Measurements from ENCODE around the gene CTIF.

DNA sequence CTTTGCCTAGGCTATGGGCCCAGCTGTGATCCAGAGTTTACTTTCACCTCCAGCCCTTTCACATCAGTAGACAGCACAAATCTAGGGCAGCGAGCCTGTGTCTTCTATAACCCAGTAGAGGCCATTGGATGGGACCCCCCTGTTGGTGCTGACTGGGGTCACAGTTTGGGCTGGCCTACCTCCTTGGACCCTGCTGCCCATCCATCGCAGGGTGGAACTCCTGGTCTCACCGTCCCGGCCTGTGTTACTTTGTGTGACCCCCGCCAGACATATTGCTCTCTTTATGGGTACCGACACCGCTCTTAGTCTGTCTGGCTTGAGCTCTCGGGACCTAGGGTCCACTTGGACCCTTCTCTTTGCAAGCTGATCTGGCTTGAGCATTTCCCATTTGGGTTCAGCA, 157.4 kb downstream of the CTIF start:
- TF ChIP-seq TAF1 (IDR thresholded peaks at IDR 0.05; ENCODE audit: borderline replicate concordance, low read depth, low read length), result no peak
- no peak for TF ChIP-seq RFX5 (IDR thresholded peaks at IDR 0.05; ENCODE audit: low read length)
- TF ChIP-seq RAD21 (IDR thresholded peaks at IDR 0.05; ENCODE audit: low read length), result no peak
- no peak for TF ChIP-seq CTCF (IDR thresholded peaks at IDR 0.05)
- TF ChIP-seq EZH2phosphoT487 (IDR thresholded peaks at IDR 0.05; ENCODE audit: borderline replicate concordance, low read depth), result no peak
- no peak for TF ChIP-seq RCOR1 (IDR thresholded peaks at IDR 0.05; ENCODE audit: low read length)
- TF ChIP-seq IRF3 (IDR thresholded peaks at IDR 0.05; ENCODE audit: low read depth, low read length), result no peak
- TF ChIP-seq FOSL2 (IDR thresholded peaks at IDR 0.05; ENCODE audit: borderline replicate concordance, low read depth), result no peak
- TF ChIP-seq TEAD4 (IDR thresholded peaks at IDR 0.05; ENCODE audit: borderline replicate concordance, insufficient read depth), result no peak
- TF ChIP-seq YY1 (IDR thresholded peaks at IDR 0.05; ENCODE audit: low read depth), result no peak
- TF ChIP-seq, protein P1, sequence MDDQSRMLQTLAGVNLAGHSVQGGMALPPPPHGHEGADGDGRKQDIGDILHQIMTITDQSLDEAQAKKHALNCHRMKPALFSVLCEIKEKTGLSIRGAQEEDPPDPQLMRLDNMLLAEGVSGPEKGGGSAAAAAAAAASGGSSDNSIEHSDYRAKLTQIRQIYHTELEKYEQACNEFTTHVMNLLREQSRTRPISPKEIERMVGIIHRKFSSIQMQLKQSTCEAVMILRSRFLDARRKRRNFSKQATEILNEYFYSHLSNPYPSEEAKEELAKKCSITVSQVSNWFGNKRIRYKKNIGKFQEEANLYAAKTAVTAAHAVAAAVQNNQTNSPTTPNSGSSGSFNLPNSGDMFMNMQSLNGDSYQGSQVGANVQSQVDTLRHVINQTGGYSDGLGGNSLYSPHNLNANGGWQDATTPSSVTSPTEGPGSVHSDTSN (IDR thresholded peaks at IDR 0.05), result no peak
- no peak for TF ChIP-seq CHD2 (IDR thresholded peaks at IDR 0.05; ENCODE audit: low read length, partially characterized antibody)
- TF ChIP-seq REST (IDR thresholded peaks at IDR 0.05; ENCODE audit: low read depth, low read length), result no peak
- TF ChIP-seq, protein P2, sequence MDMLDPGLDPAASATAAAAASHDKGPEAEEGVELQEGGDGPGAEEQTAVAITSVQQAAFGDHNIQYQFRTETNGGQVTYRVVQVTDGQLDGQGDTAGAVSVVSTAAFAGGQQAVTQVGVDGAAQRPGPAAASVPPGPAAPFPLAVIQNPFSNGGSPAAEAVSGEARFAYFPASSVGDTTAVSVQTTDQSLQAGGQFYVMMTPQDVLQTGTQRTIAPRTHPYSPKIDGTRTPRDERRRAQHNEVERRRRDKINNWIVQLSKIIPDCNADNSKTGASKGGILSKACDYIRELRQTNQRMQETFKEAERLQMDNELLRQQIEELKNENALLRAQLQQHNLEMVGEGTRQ (IDR thresholded peaks at IDR 0.05; ENCODE audit: borderline replicate concordance, low read depth, low read length), result no peak

Measured in SK-N-SH (cell line).